ENCODE data around the gene MYO18A.

Gene MYO18A

DNA sequence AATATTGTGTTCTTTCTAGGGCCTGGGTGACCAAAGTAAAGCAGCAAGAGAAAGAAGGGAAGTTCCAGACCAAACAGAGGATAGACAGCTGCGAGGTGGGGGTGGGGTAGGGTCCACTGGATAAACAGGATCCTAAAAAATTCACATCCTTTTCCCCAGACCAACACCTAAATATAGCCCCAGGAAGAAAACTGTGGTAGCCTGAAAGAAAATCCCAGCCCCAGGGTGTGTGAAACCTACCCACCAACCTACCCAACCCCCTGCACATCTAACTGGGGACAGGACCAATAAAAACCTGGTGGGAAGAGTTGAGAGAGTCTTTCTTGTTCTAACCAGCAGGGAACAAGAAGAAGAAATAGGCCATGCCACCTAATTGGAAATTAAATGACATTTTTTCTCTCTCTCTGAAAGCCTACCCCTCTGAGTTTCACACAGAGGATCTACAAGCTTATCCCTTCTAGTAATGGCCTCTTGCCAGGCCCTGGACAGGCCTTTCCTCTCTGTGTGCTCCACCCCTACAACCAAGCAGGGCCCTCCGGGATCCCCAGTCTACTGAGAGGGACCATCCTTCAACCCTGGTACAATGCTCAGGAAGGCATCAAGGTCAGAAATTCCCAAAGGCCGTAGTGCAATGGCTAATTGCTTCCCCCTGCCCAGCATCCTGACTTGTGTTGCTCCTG lies 12.0 kb downstream of the MYO18A start:
- no peak overlapping the region for H3K4me3 Mint-ChIP-seq
- no peak for ATAC-seq (replicated peaks)
- H3K27me3 Mint-ChIP-seq: no peaks in the 10 kb centered on the region
- H3K4me1 Mint-ChIP-seq (ENCODE audit: low read depth in 2 of 2): peaks cover 0 to 6% of the 10 kb centered on the region in 2 donors
- peaks cover 7% of the 10 kb centered on the region for H3K36me3 Mint-ChIP-seq (ENCODE audit: insufficient read depth)
- no peaks in the 10 kb centered on the region for H3K9me3 Mint-ChIP-seq
- no peak overlapping the region for H3K27ac Mint-ChIP-seq
- DNase-seq: no peak

DNA sequence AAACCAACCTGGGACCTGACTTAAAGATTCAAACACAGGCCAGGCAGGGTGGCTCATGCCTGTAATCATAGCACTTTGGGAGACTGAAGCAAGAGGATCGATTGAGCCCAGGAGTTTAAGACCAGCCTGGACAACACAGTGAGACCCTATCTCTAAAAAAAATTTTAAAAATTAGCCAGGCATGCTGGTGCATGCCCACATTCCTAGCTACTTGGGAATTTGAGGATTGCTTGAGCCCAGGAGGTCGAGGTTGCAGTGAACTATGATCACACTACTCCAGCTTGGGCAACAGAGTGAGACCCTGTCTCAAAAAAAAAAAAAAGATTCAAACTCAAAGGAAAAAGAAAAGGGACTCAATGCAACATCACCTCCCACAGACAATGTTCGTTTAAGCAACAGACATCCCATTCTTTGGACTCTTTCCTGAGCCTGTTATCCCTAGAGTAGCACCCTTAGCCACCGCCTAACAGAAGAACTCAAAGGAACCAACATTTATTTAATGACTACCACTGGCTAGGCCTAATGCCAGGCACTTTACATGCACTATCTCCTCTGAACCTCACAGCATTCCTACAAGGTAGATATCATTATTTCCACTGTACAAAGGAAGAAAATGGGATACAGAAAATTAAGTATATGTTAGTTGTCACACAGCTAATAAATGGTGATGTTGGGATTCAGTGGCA lies 12.7 kb downstream of the MYO18A start:
- H3K9me3 Mint-ChIP-seq: no peaks in the 10 kb centered on the region
- H3K27me3 Mint-ChIP-seq: no peaks in the 10 kb centered on the region

DNA sequence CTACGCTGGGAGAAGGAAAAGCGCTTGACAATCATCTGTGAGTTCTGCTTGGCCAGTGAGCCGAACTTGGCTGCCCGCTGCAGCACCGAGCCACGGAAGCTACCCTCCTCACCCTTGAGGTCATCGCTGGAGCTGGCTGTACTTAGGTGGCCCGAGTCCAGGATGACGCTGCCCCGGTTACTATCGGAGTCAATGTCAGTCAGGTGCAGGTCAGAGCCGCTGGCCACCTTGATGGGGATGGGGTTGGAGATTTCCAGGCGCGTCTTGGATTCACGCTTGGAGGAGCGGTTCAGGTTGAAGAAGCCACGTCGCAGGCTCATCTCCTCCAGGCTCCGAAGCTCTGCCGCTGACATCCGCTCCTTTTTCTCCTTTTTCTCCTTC lies 13.7 kb downstream of the MYO18A start:
- no peak for ATAC-seq (replicated peaks)
- H3K4me1 Mint-ChIP-seq (ENCODE audit: low read depth in 2 of 2): peaks cover 8% of the 10 kb centered on the region in 2 donors
- H3K27ac Mint-ChIP-seq: peak overlapping the region in 1 of 2 donors; percentile 79

More for the DNA sequence above, 12.7 kb downstream of the MYO18A start:
- H3K36me3 Mint-ChIP-seq (ENCODE audit: insufficient read depth): peaks cover 7% of the 10 kb centered on the region
- H3K27ac Mint-ChIP-seq: no peak overlapping the region
- peaks cover 0 to 6% of the 10 kb centered on the region in 2 donors for H3K4me1 Mint-ChIP-seq (ENCODE audit: low read depth in 2 of 2)
- H3K4me3 Mint-ChIP-seq: no peak overlapping the region
- ATAC-seq (replicated peaks) (no peak), DNase-seq (no peak)

DNA sequence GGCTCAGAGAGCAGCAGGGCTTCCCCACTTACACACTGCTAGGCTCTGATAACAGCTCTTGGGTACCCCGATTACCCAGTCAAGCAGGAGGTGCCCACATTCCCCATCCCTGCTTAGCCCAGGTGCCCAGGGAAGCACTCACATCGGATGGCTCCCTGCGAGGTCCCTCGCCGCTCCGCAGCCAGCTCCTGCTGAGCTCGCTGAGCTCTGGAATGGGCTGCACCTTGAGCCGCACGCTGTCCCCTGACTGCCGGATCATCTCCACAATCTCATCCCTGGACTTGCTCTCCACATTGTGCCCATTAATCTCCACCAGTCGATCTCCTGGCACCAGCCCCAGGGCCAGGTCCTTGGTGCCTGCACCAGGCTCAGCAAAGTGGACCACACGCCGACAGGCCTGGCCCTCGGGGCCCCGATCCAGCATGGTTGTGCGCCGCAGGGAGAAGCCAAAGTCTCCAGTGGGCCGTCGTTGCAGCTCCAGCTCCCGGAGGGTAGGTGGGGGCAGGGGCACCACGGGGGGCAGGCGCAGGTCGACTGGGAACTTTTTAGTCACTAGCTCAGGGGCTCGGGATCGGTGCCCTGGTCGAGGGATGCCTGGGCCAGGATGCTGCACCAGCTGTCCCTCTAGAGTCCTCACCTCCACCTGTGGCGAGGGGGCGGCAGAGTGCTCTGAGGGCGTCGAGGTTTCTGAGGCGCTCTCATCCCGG lies 14.2 kb downstream of the MYO18A start:
- H3K9me3 Mint-ChIP-seq: no peaks in the 10 kb centered on the region
- peaks cover 8% of the 10 kb centered on the region in 2 donors for H3K4me1 Mint-ChIP-seq (ENCODE audit: low read depth in 2 of 2)
- no peak for DNase-seq
- H3K4me3 Mint-ChIP-seq: no peak overlapping the region
- H3K36me3 Mint-ChIP-seq (ENCODE audit: insufficient read depth): peaks cover 7% of the 10 kb centered on the region
- H3K27ac Mint-ChIP-seq: no peak overlapping the region
- no peak for ATAC-seq (replicated peaks)
- H3K27me3 Mint-ChIP-seq: no peaks in the 10 kb centered on the region

More for the DNA sequence above, 13.7 kb downstream of the MYO18A start:
- DNase-seq: no peak
- H3K36me3 Mint-ChIP-seq (ENCODE audit: insufficient read depth): peaks cover 7% of the 10 kb centered on the region
- H3K27me3 Mint-ChIP-seq: no peaks in the 10 kb centered on the region
- no peak overlapping the region for H3K4me3 Mint-ChIP-seq
- H3K9me3 Mint-ChIP-seq: no peaks in the 10 kb centered on the region

DNA sequence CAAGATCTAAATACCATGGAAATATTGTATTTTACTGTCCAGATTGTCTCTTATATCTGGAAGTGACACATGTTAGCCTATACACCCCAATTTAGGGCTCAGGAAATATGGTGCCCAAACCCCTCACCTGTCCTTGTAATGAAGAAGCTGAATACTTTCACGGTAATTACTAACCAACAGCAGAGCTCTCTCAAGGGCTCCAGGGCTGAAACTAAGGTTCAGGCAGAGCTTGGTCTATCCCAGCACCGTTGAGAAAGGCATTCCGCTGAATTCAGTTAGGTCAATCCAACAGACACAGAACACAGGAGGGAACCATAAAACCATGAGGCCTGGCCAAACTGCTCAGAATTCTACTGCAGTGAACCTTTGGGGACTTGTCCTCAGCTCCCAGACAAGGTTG lies 14.9 kb downstream of the MYO18A start:
- no peaks in the 10 kb centered on the region for H3K27me3 Mint-ChIP-seq
- H3K4me1 Mint-ChIP-seq (ENCODE audit: low read depth in 2 of 2): peaks cover 8% of the 10 kb centered on the region in 2 donors
- H3K9me3 Mint-ChIP-seq: no peaks in the 10 kb centered on the region
- no peak for ATAC-seq (replicated peaks)
- no peak overlapping the region for H3K27ac Mint-ChIP-seq
- peaks cover 7% of the 10 kb centered on the region for H3K36me3 Mint-ChIP-seq (ENCODE audit: insufficient read depth)
- DNase-seq: no peak
- no peak overlapping the region for H3K4me3 Mint-ChIP-seq

DNA sequence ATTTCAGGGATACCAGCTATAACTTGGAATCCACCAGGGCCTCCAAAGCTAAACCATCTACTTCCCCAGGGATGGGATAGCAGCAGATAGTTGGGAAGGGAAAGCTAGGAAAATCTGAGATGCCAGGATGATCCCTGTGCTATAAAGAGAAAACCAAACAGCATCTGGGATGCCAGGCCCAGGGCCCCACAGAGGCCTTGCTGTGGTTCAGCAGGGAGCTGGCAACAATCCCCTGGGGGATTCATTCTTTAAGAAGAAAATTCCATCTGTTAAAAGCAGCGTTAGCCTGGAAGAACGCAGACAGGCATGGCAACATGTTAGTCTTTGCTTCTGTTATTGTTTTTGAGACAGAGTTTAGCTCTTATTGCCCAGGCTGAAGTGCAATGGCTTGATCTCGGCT lies 16.6 kb downstream of the MYO18A start:
- Mint-ChIP-seq H3K9me3 (no peaks in the 10 kb centered on the region), H3K27ac (no peak overlapping the region), H3K4me3 (no peak overlapping the region), H3K27me3 (no peaks in the 10 kb centered on the region), H3K36me3 (ENCODE audit: insufficient read depth) (peaks cover 6% of the 10 kb centered on the region), H3K4me1 (ENCODE audit: low read depth in 2 of 2) (peaks cover 20 to 21% of the 10 kb centered on the region in 2 donors)
- DNase-seq (no peak), ATAC-seq (replicated peaks) (no peak)

DNA sequence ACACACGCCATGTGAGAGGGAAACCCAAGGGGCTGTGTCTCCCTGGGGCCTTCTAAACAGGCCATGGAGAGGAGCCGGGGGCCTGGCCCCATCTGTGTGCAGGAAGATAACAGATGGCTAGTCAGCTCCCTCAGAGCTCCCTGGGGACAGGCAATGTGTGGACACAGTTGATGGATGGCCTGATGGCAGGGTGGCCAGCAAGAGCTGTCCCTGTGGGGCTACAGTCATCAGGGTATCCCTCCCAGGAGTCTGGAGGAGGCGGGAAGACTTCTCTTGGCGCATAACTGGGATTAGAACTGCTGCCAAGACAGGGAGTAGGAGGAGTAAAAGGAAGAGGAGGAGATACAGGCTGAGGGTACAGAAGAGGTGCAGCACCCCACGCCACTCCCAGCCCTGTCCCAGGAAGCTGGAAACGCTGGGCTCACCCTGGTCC lies 17.3 kb downstream of the MYO18A start:
- peaks cover 3% of the 10 kb centered on the region for H3K36me3 Mint-ChIP-seq (ENCODE audit: insufficient read depth)
- H3K27me3 Mint-ChIP-seq: no peaks in the 10 kb centered on the region
- H3K4me3 Mint-ChIP-seq: no peak overlapping the region
- ATAC-seq (replicated peaks) (no peak), DNase-seq (no peak)
- H3K4me1 Mint-ChIP-seq (ENCODE audit: low read depth in 2 of 2): peaks cover 20 to 23% of the 10 kb centered on the region in 2 donors
- H3K27ac Mint-ChIP-seq: peak overlapping the region in 1 of 2 donors; percentile 6
- H3K9me3 Mint-ChIP-seq: no peaks in the 10 kb centered on the region

DNA sequence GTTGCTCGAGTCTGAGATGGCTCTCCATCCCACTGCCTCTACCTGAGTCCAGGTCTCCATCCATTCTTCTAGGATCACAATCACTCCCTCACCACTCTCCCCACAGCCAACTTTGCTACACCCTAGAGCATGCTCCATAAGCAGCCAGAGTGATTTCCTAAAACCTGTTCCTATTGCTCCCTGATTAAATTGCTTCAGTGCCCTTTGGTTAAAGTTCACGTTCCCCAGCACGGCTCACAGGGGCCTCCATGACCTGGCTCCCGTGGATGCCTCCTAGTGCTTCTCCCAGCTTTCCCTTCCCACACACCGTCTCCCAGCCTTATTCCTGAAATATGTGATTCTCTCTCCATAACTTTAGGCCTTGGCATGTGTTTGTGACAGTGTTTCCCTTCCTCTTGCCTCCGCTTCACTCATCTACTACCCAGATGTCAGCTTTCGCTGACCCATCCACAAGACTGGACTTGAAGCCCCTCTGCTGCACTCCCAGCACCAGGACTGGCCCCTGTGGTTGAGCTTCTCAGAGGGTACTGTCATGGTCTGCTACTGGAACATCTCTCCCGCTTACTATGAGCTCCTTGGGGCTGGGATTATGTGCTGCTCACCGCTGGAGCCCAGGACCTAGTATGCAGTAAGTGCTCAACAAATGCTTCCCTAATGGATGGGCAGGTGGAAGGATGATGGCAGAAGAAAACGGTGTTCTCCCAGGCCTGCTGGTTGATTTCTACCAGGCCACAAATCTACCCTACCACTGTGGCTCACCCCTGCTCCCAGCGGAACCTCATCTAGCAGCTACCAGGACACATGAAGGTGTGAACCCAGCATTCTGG lies 17.9 kb downstream of the MYO18A start:
- Mint-ChIP-seq H3K4me3 (no peak overlapping the region), H3K27me3 (no peaks in the 10 kb centered on the region), H3K36me3 (ENCODE audit: insufficient read depth) (peaks cover 3% of the 10 kb centered on the region), H3K4me1 (ENCODE audit: low read depth in 2 of 2) (peaks cover 20 to 27% of the 10 kb centered on the region in 2 donors), H3K9me3 (no peaks in the 10 kb centered on the region), H3K27ac (peak overlapping the region in 1 of 2 donors; percentile 6)
- DNase-seq: no peak
- ATAC-seq (replicated peaks): no peak

DNA sequence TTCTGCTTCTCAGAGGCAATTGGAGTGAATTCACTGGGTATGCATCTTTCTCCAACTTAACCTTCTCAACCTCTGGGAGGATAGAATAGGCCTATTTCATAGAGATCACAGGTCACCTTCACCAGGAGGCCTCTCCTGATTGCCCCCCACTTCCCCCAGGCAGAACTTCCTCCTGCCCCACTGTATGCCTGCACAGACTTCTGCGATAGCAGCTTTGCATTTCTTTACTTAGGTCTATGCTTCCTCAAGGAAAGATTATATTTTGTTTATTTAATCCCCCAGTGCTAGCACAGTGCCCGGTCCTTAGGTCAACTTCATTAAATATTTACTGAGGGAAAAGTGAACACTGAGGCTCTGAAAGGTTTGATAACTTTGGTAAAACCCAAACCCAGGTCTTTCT lies 19.9 kb downstream of the MYO18A start:
- ATAC-seq (replicated peaks) (no peak), DNase-seq (no peak)
- Mint-ChIP-seq H3K4me3 (no peak overlapping the region), H3K9me3 (no peaks in the 10 kb centered on the region), H3K27ac (peak overlapping the region in 1 of 2 donors; percentile 93), H3K4me1 (ENCODE audit: low read depth in 2 of 2) (peaks cover 23 to 33% of the 10 kb centered on the region in 2 donors), H3K36me3 (ENCODE audit: insufficient read depth) (peaks cover 2% of the 10 kb centered on the region), H3K27me3 (no peaks in the 10 kb centered on the region)

DNA sequence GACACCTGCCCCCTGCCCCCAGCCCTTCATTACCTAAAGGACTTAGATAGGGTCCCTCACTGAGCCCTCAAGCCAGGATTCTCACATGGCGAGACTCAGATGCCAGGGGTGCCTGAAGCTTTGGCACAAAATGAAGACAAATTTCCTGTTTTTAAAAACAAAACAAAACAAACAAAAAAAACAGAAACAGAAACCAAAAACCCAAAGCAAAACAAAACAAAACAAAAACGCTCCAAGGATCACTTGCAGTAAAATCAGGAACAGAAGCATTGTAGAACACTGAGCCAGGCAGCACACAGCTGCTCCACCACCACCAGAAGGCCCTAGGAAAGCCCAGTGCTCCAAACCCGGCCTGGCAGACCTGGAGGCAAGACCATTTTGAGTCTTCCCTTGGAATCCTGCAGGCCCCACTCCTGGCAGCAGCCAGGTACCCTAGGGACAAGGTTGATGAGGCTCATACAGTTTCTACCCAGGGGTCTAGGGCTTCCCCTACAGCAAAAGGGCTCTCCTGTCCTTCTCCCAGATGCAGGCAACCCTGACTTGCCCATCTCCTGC lies 20.8 kb downstream of the MYO18A start:
- Mint-ChIP-seq H3K4me3 (peak overlapping the region; percentile 37 to 71), H3K27ac (peak overlapping the region; percentile 93), H3K27me3 (no peaks in the 10 kb centered on the region), H3K36me3 (ENCODE audit: insufficient read depth) (peaks cover 6% of the 10 kb centered on the region), H3K9me3 (no peaks in the 10 kb centered on the region), H3K4me1 (ENCODE audit: low read depth in 2 of 2) (peaks cover 26 to 40% of the 10 kb centered on the region in 2 donors)
- ATAC-seq (replicated peaks): no peak
- no peak for DNase-seq

DNA sequence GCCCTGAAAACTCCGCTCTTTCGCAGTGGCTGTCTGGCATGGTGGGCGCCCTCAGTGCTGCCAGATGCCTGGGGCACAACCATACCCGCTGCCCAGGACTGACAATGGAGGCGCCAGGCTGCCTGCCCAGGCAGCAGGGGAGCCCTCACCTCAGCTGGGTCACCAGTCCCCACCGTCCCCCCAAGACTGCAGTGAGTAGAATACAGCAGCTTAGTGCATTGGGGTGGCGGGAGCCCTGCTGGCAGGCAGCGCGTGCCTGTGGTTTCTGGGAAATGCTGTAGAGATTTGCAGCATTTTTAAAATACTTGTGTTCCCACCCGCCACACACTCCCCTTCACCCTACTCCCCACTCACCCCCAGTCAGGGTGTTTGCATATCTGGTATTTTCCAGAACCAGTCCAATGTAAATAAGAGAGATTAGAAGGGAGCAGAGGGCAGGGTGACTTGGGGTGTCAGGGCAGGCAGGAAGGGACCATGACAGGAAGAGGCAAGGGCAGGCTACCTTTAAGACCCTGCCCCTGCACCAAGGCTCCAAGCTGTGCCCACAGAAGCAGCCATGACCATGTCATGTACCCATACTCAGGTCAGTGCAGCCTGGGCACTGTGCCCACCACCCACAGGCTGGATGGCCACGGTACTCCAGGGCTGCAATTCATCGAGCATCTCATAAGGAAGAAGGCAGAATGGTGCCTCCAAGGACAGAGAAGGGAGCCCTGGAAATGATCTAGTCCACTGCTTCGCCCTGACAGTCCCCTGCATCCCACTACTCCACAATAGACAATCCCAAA lies 21.5 kb downstream of the MYO18A start:
- DNase-seq: no peak
- no peaks in the 10 kb centered on the region for H3K27me3 Mint-ChIP-seq
- peak overlapping the region; percentile 93 for H3K27ac Mint-ChIP-seq
- H3K9me3 Mint-ChIP-seq: no peaks in the 10 kb centered on the region
- H3K36me3 Mint-ChIP-seq (ENCODE audit: insufficient read depth): peaks cover 6% of the 10 kb centered on the region
- peaks cover 26 to 42% of the 10 kb centered on the region in 2 donors for H3K4me1 Mint-ChIP-seq (ENCODE audit: low read depth in 2 of 2)
- ATAC-seq (replicated peaks): peak; percentile 8
- H3K4me3 Mint-ChIP-seq: peak overlapping the region; percentile 37 to 71

DNA sequence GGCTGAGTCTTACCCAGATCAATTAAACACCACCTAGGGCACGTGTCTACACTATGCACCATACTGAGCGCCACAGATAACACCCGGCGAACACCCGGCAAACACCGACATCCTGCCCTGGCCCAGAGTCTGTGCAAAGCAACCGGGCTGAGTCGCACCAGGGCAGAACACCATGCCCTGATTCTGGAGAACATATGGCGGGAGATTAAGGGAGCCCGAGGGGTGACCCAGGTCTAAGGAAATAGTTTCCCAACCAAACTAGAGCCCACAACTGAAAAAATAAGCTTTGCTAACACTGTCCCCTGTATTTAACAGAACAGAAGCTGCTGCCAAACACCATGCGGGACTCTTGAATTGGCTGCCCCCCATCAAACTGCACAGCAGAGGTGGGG lies 22.1 kb downstream of the MYO18A start:
- DNase-seq: no peak
- Mint-ChIP-seq H3K27me3 (no peaks in the 10 kb centered on the region), H3K4me1 (ENCODE audit: low read depth in 2 of 2) (peaks cover 26 to 45% of the 10 kb centered on the region in 2 donors)

More for the DNA sequence above, 22.1 kb downstream of the MYO18A start:
- Mint-ChIP-seq H3K36me3 (ENCODE audit: insufficient read depth) (peaks cover 6% of the 10 kb centered on the region), H3K9me3 (no peaks in the 10 kb centered on the region), H3K27ac (peak overlapping the region in 1 of 2 donors; percentile 93), H3K4me3 (peak overlapping the region in 1 of 2 donors; percentile 71)
- ATAC-seq (replicated peaks): peak; percentile 55
